CD4-positive, alpha-beta T cell treated with Interleukin-2 at 100 ng/mL for 4 hours (primary cell): ENCODE data around the gene HPSE2.

Experiments
- DNase-seq: peaks from one replicate; pipeline ENCODE4 v3.0.0-alpha.2; 2020; ENCODE audit warnings: low spot score

HPSE2 gene

DNA sequence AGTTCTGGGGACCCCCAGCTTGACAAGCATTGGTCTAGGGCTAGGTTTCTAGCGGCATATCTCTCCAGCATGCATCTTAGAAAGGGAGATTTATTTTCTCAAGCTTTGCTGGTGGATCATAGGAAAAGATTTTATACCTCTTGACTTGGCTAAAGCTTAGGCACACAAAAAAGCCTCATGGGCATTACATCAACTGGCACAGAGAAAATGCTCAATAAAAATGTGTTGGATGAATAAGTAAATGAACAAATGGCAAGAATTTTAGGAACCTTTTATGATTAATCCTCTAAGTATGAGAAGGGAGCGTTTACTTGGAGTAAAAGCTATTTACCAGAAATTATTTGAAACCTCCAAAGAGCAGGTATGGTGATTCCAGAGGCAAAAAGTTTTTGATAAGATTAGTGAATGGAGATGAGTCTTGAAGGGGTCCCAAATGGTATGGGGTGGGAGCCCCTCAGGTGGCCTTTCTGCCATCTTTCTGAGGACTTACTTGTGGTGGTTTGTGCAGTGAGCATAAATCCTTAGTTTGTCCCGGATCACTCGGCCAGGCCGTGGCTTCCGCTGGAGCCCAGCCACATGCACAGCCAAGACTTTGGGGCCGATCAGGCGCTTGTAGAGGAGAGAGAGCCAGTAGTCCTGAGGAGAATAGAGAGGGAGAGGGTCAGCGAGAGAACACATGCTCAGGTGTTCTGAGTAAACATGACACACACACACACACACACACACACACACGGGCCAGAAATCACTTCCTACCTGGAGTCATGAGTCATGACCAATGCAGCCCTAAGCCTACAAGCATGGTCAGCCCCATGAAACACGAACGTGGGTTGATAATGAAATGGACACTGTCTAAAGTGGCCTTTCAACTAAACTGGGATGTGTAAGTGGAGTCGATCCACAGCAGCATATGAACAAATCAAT lies 745.8 kb downstream of the HPSE2 start:
- DNase-seq = no peak

DNA sequence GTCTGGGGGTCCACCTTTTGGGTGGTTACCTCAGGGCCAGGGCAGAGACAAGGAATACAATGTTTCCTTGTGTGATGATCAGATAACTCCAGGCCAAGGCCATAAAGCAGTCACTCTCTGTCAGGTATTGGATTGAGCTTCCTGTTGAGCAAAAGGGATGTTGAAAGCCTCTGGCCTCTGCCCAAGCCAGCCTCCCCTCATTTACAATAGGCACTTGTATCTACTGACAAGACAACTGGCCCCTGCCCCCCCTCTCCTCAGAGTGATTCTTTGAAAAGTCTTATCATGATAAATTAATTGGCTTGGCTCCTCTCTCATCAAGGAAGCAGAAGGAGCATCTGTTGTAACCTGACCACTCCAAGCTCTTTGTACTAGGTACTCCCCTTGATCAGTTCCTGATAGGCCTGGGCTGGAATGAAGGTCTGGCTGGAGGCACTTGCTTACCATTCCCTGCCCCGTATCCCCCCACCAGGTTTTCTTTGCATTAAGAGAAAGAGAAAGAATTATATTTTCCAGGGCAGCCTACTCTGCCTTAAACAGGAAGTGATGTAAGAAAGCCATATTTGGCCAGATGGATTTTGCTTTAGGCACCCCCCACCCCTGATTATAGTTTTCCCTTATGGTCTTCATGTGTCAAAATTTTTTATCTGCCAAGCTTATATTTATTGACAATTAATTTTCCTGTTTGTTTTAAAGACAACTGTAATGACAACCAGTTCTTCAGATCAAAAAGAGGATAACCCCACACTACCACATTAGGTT lies 746.8 kb downstream of the HPSE2 start:
- no peak for DNase-seq

DNA sequence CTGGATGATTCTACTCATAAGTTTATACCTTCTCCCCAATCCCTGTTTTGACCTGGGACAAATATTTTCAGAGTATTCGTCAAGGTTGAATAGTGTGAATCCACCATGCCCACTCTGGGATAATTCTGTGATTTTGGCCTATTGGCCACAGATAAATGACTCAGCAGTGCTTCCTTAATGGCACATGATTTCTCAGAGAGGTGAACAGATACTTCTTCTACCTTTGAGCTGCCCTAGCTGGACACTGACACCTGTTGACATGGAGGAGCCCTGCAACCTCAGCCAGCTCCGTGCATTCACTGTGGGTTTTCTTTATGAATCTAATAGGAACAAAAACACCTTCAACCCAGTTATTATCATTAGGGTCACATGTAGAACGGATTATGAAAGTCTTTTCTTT lies 748.0 kb downstream of the HPSE2 start:
- DNase-seq = no peak

DNA sequence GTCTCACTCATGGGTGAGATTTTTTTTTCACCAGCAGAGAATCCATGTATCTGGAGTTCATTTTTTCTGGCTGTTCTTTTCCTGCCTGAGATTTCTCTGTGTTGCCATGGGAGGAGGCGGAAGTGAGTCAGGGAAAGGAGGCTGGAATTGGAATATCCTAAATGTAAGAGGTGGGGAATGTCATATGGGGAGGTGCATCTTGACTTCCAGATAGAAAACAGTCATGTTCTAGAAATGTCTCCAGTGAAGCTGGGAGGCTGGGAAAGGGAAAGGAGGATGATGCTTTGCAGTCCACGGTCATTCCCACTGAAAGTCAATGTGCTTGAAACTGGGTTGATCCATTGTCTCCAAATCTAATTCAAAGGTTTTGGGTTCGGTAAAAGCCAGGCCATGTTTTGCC lies 749.2 kb downstream of the HPSE2 start:
- no peak for DNase-seq

DNA sequence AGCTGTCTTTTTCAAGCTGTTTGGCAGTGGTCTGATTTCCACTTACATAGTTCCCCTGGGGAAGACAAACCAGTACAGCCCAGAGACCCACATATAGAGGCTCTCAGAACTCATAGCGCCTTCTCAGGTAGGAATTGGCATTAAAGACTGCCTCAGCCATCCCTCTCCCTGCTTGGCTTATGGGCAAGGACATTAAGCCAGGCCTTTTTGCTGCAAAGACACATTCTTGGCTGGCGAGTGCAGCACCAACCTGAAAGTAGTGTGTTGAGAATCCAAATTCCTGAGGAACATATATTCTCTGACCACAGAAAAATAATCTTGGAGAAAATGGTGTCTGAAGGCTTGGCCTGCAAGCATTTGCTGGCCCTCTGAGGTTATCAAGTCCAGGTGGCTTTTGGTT lies 749.7 kb downstream of the HPSE2 start:
- no peak for DNase-seq

DNA sequence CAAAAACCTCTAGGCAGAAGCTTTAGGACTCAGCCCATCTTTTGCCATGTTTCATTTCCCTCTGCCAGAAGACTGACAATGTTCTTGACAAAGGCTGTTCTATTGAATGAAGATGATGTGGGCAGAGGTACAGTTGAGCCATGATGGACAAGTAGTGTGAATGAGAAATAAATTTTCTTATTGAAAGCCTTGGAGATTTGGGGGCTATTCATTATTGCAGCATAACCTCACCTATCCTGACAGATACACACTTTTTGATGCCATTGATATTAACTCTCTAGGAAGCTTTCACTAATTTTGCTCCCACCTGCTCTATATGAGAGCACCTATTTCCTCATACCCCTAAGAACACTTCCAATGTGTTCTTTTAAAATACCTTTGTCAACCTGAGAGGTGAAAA lies 752.0 kb downstream of the HPSE2 start:
- DNase-seq = no peak

DNA sequence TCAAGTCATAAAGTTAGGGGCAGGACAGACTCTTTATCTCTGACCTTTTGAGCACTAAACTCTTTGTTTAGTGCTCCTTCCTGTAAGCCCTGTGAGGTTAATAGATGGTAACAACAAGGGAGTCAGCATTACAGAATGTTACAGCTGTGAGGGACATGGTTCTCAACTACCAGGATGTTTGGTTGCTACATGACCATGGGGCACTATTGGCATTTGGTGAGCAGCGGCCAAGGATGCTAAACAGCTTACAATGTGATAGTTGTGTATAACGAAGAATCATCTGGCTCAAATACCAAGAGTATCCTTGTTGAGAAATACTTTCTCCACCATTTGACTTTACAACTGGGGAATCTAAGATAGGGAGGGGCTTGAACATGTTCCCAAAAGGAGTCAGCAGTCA lies 753.6 kb downstream of the HPSE2 start:
- no peak for DNase-seq

DNA sequence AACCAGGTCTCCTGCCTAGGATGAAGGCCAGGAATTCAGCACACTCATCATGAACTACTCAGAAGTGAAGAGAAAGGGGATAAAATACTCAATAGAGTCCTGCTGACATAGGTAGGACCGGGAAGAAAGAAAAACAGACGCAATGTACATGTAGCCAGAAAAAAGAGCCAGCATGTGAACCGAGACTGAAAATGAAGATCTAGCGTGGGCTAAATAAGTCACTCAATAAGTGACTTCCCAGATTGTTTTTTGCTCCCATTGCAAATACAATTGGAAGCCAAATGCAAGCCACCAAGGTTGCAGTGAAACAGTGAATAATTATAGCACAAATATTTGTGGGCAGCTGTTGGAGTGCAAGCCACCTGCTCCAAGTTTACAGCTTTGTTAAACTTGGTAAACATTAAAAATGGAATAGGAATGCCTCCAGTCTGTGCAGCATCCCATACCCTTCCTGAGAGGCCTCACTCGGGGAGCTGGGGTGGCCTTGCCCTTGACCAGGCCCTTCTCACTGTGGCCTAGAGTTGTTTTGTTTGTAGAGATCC lies 754.2 kb downstream of the HPSE2 start:
- DNase-seq = no peak

DNA sequence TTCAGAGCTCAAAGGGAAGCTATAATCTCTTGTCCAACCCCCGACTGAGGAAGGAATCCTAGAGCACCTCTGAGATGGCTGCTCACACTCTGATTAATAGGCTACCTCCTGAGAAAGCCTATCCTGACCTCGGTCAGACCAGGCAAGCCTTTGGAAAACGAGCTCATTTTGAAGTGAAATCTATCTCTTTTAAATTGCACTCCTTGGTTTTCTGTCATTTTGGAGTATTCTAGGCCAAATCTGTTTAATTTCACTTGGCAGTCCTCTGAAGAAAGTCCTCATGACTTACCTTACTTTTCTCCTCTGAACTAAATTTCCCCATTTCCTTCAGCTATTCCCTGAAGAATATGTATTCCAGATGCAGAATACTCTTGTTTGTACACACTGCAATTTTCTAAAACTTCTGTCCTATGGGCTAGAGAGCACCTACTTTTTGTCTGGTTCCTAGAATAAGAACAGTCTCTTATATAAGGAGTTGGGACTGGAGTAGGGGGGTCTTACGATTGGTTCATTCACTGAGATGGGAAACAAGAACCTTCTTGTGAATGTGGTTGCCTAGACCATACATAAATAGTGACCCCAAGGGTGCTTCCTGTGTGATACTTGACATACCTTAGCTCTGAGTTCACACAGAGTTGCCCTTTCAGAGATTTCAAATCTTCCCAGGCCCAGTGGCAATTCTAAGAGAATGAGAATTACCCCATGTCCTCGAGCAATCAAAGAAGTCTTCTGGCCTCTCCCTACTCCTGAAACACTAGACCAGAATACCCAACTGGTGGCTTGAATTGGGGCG lies 757.0 kb downstream of the HPSE2 start:
- no peak for DNase-seq

DNA sequence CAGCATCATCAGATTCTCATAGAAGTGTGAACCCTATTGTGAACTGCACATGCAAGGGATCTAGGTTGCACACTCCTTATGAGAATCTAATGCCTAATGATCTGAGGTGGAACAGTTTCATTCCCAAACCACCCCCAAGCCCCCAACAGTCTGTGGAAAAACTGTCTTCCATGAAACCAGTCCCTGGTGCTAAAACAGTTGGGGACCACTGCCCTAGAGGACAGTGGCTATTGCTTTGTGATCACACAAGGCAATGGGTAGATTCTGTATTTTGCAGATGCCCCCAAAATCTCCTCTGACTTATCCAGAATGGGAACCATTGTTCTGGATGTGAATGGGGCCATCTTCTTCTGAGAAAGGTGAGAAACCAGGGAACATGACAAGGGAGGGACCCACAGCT lies 757.8 kb downstream of the HPSE2 start:
- DNase-seq = no peak

DNA sequence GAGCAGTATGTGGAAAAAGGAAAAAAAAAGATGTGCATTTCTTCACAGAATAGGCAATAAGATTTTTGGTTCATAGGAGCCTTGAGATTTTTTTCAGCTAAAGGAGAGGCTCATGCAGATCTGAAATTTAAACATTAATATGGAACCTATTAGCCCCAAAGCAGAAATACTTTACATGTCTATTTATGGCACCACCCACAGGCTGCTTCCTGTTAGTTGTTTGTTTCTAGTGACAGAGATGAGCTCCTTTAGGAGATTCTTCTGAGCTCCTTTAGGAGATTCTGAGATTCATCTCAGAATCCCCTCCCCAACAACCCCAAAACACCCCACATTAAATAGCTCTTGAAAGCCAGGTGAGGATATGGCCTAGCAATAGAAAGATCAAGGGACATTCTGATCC lies 761.0 kb downstream of the HPSE2 start:
- DNase-seq = no peak

DNA sequence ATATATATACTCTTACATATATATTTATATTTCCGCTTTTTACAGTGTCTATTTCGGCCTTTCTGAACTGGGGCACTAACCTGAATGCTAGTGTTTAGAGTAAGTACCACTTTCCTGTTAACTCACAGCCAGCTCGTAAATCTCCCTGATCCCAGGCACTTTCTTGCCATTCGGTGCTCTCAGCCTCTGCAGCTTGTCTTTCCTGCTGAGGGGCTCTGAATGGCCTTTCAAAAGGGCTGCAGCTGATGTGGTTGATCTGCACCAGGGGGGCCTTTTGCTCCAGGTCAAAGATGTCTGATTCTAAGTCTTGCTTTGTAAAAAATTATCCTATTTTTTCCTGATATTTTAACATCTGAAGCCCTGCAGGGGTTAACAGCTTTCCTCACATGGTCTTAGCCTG lies 763.5 kb downstream of the HPSE2 start:
- DNase-seq = no peak

DNA sequence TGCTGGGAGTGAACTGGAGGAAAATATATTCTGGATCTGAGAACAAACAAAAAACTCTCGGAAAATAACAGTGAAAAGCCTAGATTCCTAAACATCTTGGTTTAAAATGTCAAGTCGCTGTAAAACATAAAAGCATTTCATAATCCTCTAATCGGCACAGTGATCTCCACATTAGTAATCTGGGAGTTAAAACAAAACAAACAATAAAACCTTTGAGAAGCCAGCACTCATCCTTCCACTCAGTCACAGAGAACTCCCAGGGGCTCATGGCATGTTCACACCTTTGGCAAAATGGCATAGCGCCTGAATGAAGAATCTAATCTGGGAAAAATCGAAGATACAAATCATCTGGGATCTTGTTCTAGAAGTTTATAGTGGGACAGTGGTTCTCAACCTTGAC lies 764.8 kb downstream of the HPSE2 start:
- no peak for DNase-seq

DNA sequence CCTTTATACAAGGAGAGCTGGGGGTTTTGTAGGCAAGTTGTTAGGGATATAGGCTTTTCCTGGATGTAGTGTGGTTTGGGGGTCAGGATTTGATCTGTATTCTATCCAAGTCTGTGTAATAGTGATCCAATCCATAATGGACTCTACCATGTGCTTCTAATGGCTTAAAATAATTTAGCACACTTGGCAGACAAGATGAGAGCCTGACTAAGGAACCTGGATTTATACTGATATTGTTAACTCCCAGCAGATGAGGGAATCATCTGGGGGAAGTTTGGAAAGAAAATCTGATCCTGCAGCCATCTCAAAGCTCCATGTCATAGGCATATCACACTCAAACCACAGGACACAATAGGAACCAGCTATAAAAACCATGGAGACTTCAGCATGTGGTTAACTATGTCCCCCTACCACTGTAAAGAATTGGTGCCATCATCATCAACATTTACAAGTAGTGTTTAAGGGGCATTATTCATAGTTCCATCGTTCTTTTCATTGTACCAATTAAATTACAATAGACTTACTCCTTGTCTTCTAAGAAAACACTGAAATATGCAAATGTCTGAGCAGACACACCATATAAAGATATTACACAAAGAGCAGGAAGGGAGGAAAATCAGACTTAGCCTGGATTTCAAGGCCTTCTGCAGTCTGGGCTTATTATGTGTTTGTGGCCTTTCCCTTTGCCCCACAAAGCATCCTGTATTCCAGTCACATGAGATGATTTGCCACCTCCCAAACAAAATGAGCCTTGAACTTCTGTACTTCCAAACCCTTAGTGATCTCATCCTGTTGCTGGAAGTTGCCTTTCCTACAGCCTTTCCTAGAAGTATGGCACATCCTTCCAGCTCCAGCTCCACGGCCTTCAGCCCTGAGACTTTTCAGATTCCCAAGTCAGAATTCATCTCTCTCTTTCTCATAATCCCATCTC lies 766.4 kb downstream of the HPSE2 start:
- no peak for DNase-seq

DNA sequence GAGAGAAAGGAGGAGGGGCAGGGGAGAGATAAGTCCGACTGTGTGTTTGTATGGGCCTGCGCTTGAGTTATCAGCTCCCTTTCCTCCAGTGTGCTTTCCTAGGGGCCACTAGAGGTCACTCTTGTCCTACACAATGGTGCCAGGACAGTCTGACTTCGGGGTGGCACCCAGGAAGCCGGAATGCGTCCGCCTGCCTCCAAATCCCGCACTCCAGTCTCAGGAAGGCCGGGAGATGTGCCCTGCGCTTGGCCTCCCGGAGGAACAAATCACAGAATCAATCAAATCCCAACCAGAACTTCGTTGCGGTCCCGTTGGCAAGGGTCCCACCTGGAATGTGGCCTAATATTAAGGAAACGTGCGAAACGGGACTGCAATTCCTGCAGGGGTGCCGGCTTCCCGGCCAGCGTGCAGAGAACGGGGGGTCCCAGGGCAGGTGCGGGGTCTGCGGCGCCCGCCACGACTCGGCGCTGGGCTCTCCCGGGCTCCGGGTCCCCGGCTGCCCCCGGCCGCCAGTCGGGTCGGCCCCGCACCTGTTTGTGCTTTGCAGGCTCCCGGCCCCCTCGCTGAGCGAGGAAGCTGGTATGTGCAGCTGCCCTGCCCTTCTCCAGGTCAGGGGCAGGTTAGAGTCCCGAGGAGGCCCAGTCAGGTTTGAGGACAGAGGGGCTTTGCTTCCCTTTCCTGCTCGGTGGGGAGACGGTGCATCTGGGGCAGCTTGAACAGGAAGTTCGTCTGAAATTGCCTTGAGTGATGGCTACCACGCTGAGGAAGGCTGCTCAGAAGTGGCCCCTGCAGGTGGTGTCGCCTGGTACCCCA lies 767.9 kb downstream of the HPSE2 start:
- DNase-seq = peak; percentile 80

DNA sequence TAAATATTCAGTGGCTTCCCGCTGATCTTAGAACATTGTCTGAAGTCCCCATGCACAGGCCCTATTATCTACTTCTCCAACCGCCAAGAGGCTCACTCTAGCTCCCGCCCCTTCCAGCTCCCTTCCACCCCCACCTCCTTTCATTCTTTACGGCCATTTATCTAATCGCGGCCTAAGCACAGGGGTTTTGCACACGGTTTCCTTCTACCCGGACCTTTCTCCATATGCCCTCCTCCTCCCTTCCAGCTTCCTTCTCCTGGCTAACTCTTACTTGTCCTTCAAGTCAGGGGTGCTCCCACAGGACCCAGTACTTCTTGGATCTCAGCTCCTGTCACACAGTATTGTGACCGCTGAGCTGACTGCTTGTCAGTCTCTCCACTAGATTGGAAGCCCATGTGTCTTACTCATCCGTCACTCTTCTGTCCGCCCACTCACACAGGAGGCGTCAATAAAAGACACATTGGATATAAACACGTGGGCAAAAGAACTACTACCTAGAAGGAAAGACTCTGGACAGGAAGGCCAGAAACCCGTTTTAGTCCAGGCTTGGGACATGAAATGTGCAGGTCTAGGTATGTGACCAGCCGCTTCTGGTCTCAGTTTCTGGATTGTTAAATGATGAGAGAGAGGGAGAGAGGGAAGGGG lies 768.7 kb downstream of the HPSE2 start:
- no peak for DNase-seq

DNA sequence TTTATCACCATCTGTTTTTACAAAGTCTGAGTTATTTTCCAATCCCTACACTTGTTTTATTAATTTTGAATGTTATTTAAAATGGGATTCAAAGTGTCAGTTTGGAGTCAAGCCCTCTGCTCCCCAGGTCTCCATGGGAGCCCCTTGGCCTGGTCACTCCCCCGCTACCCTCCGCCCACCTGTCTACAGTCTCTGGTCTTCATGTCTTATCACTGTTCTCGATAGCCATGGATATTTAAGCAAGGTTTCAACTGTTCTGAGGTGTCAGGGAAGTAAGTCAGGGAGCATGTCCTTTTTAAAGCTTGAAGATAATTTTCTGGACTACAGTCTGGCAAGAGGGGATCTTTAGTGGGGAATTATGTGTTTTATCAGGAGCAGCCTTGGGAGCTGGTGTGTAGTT lies 769.8 kb downstream of the HPSE2 start:
- no peak for DNase-seq

DNA sequence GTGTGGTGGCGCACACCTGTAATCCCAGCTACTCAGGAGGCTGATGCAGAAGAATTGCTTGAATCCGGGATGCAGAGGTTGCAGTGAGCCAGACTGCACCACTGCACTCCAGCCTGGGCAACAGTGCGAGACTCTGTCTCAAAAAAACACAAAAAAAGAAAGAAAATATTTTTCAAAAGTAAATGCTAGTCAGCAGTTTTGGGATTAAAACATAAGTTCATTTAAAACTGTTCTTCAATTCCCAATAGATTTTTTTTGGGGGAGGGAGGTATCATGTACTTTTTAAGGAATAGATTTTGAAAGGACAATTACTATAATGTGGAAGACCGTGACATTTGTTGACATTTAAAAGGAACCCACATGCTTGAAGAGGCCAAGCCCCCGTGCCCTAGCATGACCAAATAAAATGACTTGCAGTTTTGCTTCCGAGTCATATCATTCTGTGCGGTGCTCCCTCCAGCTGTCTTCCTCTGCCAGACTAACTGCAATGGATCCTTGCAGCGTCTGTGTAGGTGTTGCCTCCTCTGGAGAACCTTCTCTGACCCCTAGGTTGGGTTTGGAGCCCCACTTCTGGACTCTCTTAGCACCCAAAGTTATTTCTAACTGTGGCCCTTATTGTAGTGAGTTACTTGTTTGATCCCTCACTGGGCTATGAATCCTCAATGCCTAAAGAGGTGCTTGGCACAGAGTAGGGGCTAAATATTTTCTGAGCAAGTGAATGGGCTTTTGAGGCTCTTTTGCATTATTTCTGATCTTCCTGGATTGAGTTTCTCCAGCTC lies 771.5 kb downstream of the HPSE2 start:
- no peak for DNase-seq

DNA sequence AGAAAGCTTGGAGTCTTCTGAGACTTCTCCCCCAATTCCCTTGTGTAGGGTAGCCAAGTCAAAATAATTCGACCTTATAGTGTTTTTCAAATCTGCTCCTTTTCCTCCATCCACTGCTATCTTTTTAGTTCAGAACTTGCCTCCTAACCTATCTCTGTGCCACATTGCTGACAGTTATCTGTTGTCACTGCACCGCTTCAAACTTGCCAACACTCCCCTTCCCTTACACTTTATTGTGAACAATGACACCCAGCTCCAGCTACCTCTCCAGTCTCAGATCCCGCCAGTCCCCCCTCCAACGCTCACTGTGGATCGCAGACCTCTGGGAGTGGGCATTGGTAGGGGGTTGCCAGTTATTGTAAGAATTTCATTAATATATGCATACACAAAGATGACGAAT lies 772.6 kb downstream of the HPSE2 start:
- no peak for DNase-seq
